ENCODE data around the gene DNAJB12. TPM values are rescaled to one million over a fixed set of nuclear protein-coding genes. Genes with fewer than 3 reads are reported as not detected.

Gene DNAJB12
- total RNA-seq, 1 donor from 2014 or later = 23.0 TPM

GRCh38 chr10:72316748-72317435, 37.8 kb downstream of the DNAJB12 start:
- peak overlapping the region; percentile 78 for H3K27ac Mint-ChIP-seq (ENCODE audit: unreplicated experiment)
- no peak for TF ChIP-seq CTCF (IDR thresholded peaks at IDR 0.05; ENCODE audit: partially characterized antibody, unreplicated experiment)
- H3K4me3 Mint-ChIP-seq (ENCODE audit: unreplicated experiment) = no peak overlapping the region
- peaks cover 27% of the 10 kb centered on the region for H3K4me1 Mint-ChIP-seq (ENCODE audit: low read depth, unreplicated experiment)
- peaks cover 8% of the 10 kb centered on the region for H3K27me3 Mint-ChIP-seq (ENCODE audit: unreplicated experiment)
- H3K36me3 Mint-ChIP-seq (ENCODE audit: unreplicated experiment) = no peaks in the 10 kb centered on the region
- peaks cover 15% of the 10 kb centered on the region for H3K9me3 Mint-ChIP-seq (ENCODE audit: unreplicated experiment)
- DNase-seq = peak; percentile 45

- H3K27ac Mint-ChIP-seq (ENCODE audit: unreplicated experiment) = peak overlapping the region; percentile 6
- peaks cover 8% of the 10 kb centered on the region for H3K27me3 Mint-ChIP-seq (ENCODE audit: unreplicated experiment)
- H3K4me3 Mint-ChIP-seq (ENCODE audit: unreplicated experiment) = peak overlapping the region; percentile 34
- peaks cover 12% of the 10 kb centered on the region for H3K9me3 Mint-ChIP-seq (ENCODE audit: unreplicated experiment)
- DNase-seq = no peak
- H3K36me3 Mint-ChIP-seq (ENCODE audit: unreplicated experiment) = no peaks in the 10 kb centered on the region
- TF ChIP-seq CTCF (IDR thresholded peaks at IDR 0.05; ENCODE audit: partially characterized antibody, unreplicated experiment) = no peak
- H3K4me1 Mint-ChIP-seq (ENCODE audit: low read depth, unreplicated experiment) = peaks cover 24% of the 10 kb centered on the region
Measured at GRCh38 chr10:72316386-72316700, 38.4 kb downstream of the DNAJB12 start.

- H3K36me3 Mint-ChIP-seq (ENCODE audit: unreplicated experiment) = no peaks in the 10 kb centered on the region
- peaks cover 11% of the 10 kb centered on the region for H3K9me3 Mint-ChIP-seq (ENCODE audit: unreplicated experiment)
- TF ChIP-seq CTCF (IDR thresholded peaks at IDR 0.05; ENCODE audit: partially characterized antibody, unreplicated experiment) = no peak
- peaks cover 7% of the 10 kb centered on the region for H3K27me3 Mint-ChIP-seq (ENCODE audit: unreplicated experiment)
- peaks cover 23% of the 10 kb centered on the region for H3K4me1 Mint-ChIP-seq (ENCODE audit: low read depth, unreplicated experiment)
- H3K4me3 Mint-ChIP-seq (ENCODE audit: unreplicated experiment) = peak overlapping the region; percentile 34
- H3K27ac Mint-ChIP-seq (ENCODE audit: unreplicated experiment) = peak overlapping the region; percentile 6
- DNase-seq = no peak
Measured at GRCh38 chr10:72315611-72316385, 38.9 kb downstream of the DNAJB12 start.

DNA sequence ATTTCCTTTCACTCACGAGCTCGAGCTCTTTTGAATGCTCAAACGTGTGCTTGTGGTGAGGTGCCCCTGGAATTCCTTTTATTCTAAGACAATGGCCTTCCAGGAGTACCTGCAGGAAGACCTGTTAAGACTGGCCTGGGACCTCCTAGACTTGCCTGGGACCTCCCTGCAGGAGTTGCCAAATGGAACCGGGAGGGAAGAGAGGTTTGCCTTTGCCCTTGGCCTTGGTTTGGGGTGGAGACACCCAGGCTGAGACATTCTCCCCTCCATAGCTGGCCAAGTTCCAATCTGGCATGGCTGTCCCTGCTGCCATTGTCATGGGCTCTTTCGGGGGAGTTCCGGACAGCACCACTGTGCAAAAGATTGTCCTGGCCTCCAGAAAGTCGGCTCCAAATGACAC, 39.7 kb downstream of the DNAJB12 start:
- no peaks in the 10 kb centered on the region for H3K36me3 Mint-ChIP-seq (ENCODE audit: unreplicated experiment)
- H3K27ac Mint-ChIP-seq (ENCODE audit: unreplicated experiment) = no peak overlapping the region
- H3K4me1 Mint-ChIP-seq (ENCODE audit: low read depth, unreplicated experiment) = peaks cover 25% of the 10 kb centered on the region
- no peak for TF ChIP-seq CTCF (IDR thresholded peaks at IDR 0.05; ENCODE audit: partially characterized antibody, unreplicated experiment)
- H3K27me3 Mint-ChIP-seq (ENCODE audit: unreplicated experiment) = peaks cover 6% of the 10 kb centered on the region
- H3K9me3 Mint-ChIP-seq (ENCODE audit: unreplicated experiment) = peaks cover 7% of the 10 kb centered on the region
- no peak for DNase-seq
- no peak overlapping the region for H3K4me3 Mint-ChIP-seq (ENCODE audit: unreplicated experiment)

GRCh38 chr10:72314263-72314662, 40.5 kb downstream of the DNAJB12 start:
- no peak for DNase-seq
- Mint-ChIP-seq H3K27me3 (ENCODE audit: unreplicated experiment) (peaks cover 9% of the 10 kb centered on the region), H3K27ac (ENCODE audit: unreplicated experiment) (no peak overlapping the region), H3K9me3 (ENCODE audit: unreplicated experiment) (peaks cover 11% of the 10 kb centered on the region), H3K4me3 (ENCODE audit: unreplicated experiment) (no peak overlapping the region), H3K4me1 (ENCODE audit: low read depth, unreplicated experiment) (peaks cover 31% of the 10 kb centered on the region), H3K36me3 (ENCODE audit: unreplicated experiment) (no peaks in the 10 kb centered on the region)
- no peak for TF ChIP-seq CTCF (IDR thresholded peaks at IDR 0.05; ENCODE audit: partially characterized antibody, unreplicated experiment)
